Activated CD8-positive, alpha-beta memory T cell treated with anti-CD3 and anti-CD28 coated beads for 4 hours (primary cell): ENCODE results near the gene PRRC2B.
A peak's percentile ranks its signal among the peaks of the same experiment; 100 is the strongest.
"Not testable (repeated sequence)": the region's sequence is repeated elsewhere in the genome, so short reads cannot be mapped to it uniquely, and the experiment has no call there.

Experiments
- DNase-seq, 2 donors: peaks; one replicate each; pipeline ENCODE4 v3.0.0-alpha.2; 2020; ENCODE audit warnings: low read depth in 2 of 2

PRRC2B gene

DNA sequence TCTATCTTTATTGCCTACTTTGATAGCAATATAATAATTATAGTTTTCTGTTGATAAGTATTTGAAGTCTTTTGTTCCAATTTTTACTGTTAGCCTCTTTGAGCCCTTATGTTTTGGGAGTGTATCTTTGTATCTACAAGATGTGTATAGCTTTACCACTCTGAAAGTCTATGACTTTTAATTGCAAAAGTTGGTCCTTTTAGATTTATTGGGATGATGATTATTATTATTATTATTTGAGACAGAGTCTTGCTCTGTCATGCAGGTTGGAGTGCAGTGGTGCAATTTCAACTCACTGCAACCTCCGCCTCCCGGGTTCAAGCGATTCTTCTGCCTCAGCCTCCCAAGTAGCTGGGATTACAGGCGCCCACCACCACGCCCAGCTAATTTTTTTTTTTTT, 78.2 kb downstream of the PRRC2B start:
- DNase-seq = not testable (repeated sequence)

DNA sequence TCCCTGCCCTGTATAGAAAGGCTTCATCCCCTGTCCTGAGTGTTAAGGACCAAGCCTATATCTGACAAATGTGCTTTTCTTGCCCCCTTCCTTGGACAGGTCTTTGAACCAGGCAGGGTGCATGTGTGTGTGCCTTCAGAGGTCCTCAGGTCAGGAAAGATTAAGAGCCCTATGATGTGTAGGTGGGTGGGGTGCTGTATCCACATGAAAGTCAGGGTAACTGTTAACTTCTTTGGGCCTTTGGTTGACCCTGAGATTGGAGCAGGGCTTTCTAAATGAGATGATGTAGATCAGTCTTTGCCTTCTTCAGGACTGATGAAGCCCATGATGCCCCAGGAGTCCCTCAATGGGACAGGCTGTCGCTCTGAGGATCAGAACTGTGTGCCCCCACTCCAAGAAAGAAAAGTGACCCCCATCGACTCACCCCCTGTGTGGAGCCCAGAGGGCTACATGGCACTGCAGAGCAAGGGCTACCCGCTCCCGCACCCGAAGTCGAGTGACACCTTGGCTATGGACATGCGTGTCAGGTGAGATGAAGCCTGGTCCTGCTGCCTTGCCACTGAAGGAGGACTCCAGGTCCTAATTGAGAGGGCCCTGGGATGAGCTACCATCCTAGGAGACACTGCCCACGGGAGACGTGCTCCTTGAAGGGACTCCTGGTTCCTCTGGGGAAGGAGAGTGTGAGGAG, 79.5 kb downstream of the PRRC2B start:
- DNase-seq = no peak

DNA sequence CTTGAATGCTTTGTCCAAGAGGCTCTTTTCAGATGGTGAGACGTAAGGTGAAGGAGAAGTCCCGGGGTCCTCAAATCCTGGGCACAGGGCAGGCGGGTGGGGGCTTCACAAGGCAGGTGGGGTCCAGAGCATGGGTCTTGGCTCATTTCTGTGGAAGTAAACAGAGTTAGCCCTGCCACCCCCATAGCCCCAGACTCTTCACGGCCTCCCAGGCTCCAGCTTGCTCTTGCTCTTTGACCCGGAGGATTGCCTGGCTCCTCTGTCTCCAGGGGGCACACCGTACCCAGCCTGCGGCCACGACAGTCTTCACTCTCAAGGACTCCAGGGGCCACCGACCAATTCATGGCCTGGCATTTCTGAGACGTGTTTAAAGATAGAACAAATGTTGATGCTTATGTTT, 80.0 kb downstream of the PRRC2B start:
- no peak for DNase-seq

DNA sequence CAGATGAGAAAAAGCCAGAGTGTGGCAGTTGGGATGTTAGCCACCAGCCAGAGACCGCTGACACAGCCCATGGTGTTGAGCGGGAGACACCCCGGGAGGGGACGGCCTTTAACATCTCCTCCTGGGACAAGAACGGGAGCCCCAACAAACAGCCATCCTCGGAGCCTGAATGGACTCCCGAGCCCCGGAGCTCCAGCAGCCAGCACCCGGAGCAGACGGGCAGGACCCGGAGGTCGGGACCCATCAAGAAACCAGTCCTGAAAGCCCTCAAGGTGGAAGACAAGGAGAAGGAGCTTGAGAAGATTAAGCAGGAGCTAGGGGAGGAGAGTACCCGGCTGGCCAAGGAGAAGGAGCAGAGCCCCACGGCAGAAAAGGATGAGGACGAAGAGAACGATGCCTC, 80.8 kb downstream of the PRRC2B start:
- DNase-seq = no peak

DNA sequence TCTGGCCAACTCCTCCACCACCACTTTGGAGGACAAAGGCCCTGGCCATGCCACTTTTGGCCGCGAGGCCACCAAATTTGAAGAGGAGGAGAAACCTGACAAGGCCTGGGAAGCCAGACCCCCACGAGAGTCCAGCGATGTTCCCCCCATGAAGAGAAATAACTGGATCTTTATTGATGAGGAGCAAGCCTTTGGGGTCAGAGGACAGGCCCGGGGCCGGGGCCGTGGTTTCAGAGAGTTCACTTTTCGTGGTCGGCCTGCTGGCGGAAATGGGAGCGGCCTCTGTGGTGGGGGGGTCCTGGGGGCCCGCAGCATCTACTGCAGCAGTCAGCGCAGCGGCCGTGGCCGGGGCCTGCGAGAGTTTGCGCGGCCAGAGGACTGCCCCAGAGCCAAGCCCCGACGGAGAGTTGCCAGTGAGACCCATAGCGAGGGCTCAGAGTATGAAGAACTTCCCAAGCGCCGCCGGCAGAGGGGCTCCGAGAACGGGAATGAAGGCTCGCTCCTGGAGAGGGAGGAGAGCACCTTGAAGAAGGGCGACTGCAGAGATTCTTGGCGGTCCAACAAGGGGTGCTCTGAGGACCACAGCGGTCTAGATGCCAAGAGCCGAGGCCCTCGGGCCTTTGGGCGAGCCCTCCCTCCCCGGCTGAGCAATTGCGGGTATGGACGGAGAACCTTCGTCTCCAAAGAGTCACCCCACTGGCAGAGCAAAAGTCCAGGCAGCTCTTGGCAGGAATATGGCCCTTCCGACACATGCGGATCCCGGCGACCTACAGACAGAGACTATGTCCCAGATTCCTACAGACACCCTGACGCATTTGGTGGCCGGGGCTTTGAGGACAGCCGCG, 81.4 kb downstream of the PRRC2B start:
- no peak for DNase-seq

DNA sequence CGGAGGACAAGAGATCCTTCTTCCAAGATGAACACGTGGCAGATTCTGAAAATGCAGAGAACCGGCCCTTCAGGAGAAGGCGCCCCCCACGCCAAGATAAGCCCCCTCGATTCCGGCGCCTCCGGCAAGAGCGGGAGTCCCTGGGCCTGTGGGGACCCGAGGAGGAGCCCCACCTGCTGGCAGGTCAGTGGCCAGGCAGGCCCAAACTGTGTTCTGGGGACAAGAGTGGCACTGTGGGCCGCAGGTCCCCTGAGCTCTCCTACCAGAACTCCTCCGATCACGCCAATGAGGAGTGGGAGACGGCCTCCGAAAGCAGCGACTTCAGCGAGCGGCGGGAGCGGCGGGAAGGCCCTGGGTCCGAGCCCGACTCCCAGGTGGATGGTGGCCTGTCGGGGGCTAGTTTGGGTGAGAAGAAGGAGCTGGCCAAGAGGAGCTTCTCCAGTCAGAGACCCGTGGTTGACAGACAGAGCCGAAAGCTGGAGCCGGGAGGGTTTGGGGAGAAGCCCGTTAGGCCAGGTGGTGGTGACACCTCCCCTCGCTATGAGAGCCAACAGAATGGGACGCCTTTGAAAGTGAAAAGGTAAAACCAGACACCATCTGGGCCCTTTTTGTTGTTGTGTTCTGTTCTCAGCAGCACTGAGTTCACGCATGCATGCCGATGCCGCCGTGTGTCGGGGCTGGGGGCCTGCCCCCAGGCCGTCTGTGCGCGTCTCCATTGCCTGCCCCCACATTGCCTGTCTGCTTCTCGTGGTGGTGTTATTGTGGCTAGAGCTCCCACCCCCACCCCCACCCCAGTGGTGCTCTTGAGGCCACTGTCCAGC, 82.3 kb downstream of the PRRC2B start:
- no peak for DNase-seq

DNA sequence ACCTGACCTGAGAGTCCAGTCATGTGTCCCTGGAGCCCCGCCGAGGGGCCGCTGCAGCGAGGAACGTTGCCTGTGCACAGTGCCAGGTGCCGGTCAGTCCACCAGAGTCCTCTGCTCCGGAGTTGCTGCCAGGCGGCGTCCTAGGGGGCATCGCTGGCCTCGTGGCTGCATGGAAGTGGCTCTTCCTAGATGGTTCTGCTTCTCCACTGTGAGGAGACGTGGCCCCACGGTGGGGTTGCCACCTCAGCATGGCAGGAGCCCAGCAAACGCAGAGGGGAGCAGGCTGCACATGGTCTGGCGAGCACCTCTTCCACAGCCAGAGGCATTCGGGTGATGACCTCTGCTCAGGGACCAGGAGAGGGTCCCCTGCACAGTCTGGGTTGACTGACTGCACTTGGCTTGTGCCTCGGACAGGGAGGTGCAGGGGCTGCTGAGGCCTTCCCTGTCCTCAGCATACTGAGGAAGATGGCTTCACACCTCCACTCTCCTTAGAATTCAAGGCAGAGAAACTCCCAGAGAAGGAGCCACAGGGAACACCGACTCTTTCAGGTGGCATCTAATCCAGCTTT, 83.0 kb downstream of the PRRC2B start:
- DNase-seq = no peak

DNA sequence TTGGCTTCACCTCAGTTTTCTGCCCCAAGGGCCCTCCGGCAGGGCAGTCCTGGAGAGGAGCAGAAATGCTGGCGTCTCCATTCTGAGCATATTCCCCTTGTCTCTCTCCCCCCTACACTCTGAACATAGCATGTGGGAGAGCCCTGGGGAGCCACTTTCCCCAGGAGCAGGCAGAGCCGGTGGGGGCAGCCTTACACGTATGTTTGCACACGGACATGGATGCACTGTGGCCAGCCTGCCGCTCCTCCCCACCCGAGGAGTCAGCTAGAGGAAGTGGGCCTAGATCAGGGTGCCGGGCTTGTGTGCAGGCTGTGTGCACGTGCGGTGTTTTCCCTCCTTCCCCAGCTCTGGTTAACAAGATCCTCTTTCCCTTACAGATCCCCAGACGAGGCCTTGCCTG, 83.5 kb downstream of the PRRC2B start:
- DNase-seq = no peak

DNA sequence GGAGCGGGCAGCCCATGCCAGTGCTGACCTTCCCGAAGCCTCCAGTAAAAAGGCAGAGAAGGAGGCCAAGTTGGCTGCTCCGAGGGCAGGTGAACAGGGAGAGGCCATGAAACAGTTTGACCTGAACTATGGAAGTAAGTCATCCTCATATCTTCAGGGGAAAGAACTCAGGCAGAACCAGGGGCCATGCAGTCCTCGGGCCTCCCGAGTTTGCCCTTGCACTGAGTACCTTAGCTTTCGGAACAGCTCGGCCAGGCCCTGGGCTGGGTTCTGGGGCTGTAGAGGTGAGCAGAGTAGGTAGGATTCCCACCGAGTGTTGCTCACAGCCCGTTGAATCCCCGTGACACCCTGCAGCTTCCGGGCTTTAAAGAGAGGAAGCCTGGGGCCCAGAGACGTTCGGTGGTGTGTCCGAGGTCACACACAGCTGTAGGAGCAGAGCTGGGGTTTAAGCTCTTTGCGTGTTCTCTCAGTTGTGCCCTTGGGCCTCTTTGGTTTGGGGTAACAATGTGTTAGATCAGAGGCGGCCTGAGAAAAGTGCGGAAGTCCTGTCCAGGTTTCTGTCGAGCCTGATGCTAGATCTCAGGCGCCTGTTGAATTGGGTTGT, 84.0 kb downstream of the PRRC2B start:
- DNase-seq = no peak

DNA sequence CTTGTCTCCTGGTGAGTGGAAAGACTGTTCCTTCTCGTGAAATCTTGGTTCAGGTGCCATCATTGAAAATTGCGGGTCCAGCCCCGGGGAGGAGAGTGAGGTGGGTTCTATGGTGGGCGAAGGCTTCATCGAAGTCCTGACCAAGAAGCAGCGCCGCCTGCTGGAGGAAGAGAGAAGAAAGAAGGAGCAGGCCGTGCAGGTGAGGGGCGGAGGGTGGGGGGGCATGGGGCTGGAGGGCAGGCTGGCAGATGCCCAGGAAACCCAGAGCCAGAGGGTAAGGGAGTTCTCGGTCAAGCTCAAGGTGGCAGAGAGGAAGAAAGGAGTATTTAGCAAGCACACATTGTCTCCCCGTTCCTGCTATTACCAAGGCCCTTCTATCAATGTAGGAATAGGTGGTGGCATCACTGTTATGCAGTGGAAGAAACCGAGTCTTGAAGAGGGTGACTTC, 84.6 kb downstream of the PRRC2B start:
- DNase-seq = peak in 1 of 2 donors; percentile 20

DNA sequence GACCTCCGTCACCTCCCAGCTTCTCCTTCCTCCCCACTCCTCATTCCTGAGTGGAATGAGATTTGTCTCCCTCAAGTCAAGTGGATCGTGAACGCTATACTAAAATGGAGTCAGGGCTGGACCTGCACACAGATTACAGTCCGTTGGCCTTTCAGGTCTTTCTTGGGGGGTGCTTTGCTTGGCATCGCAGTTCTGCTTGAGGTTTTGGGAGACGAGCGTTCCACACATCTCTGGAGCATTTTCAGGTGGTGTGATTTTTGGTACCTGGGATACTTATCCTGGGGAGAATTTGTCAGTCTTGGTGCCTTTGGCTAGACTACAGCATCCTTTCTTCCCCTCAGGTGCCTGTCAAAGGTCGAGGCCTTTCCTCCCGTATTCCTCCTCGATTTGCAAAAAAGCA, 85.0 kb downstream of the PRRC2B start:
- DNase-seq = no peak

DNA sequence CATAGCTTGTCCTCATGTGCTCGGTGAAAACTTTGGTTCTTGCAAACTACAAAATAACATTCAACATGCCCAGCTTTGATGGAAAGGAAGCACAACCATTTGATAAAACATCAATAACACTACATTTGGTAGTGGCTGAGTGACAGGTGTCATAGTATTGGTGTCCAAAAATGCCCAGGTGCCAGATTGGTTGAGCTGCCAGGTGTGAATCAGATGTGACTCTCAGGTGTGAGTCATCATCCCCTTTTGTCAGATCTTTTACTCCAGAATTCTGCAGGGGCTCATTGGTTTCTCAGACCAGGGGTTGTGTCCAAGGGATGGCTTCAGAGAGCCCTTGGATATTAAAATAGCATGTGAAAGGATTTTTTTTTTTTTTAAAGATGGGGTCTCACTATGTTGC, 86.4 kb downstream of the PRRC2B start:
- DNase-seq = no peak

DNA sequence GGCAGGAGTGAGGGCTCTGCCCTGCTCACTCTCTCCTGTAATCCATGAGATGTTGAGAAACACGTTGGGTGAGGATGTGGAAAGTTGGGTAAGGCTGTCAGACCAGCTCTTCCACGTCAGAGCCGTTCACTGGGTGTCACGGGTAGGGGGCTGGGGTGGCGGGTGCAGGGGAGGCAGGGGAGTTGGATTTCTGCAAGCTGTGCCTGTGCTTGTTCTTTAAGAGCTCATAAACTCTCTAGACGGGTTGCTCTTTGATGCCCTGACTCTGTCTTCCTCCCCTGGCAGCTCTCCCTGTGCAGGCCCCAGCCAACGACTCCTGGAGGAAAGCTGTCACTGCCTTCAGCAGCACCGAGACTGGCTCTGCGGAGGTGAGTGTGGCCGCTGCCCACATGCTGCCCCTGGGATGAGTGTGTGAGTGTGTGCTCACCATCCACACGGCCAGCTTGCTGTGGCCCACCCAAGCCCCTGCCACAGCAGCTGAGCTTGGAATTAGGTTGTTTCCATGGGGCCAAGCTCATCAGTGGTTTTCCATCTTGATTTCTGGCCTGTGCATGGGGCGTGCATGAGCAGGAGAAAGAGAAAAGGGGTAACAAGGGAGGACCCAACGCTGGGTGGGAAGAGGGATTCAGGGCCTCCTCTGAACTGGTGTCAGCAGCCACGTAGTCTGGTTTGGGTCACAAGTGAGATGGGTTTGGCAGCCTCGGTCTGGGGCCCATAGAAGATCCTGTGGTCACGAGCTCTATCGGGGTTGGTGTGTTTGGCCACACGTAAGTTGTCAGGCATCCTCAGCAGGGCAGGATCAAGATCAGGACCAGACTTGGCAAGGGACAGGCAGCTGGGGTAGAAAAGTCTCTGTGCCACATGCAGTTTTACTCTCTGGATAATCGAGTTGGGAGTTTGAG, 87.8 kb downstream of the PRRC2B start:
- no peak for DNase-seq

DNA sequence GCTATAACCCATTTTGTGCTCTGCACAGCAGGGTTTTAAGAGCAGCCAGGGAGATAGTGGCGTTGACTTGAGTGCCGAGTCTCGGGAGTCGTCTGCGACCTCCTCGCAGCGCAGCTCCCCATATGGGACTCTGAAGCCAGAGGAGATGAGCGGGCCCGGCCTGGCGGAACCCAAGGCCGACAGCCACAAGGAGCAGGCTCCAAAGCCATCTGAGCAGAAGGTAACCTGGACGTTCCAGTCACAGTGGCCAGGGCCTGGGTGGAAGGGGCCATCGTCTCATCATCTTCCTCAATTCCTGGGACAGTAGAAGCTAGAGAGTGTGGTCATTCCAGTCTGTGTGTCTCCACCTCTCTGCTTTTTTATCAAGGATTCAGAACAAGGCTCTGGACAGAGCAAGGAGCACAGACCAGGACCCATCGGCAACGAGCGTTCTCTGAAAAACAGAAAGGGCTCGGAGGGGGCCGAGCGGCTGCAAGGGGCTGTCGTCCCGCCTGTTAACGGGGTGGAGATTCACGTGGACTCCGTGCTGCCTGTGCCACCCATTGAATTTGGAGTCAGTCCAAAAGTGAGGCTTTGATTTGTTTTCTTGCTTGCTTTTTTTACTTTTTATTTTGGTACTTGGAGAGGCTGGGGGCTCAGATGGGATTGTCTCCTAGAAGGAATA, 88.6 kb downstream of the PRRC2B start:
- no peak for DNase-seq

DNA sequence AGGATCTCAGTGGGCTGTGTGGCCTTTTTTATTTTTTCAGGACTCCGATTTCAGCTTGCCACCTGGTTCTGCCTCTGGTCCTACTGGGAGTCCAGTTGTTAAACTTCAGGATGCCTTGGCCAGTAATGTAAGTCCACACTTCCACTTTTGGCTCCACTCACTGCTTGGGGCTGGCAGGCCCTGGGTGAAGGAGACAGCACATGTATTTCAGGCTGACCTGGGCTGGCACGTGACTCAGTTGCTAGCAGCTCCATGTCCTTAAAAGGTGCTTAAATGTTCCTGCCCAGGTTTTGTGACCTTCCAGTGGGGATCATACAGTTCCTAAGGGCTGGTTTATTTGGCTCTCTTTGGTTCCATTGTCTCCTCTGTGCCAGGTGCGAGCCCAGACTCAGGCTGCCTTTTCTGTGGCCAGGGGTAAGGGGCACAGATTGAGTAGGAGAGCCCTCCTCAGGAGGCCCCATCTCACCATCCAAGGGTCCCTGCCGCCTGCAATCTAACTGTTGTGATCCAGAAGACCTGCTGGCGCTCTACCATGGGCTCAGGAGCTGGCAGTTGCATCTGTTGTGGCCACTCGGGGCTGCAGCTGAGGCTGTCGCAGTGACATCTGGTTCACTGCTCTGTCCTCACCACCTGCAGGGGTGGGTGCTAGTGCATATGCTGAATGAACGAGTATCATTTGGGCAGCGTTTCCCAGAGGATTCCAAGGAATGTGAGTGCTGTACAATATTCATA, 89.6 kb downstream of the PRRC2B start:
- DNase-seq = no peak

DNA sequence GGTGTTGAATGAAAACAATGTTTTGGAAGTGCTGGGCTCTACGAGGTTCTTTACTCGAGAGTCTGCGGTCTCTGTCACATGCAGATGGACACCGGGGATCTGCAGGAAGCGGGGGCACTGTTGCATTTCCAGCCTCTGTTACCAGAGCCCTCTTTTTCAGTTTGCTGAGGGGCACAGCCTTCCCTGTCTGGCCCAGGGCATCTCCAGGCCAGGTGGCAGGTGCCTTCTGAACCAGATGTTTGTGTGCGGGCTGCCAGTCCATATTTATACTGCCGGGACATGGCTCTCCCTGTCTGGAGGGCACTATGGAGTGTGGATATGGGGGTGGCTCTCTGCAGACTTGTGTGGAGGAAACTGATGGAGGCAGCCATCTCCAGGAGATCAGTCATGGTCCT, 90.2 kb downstream of the PRRC2B start:
- DNase-seq = no peak

DNA sequence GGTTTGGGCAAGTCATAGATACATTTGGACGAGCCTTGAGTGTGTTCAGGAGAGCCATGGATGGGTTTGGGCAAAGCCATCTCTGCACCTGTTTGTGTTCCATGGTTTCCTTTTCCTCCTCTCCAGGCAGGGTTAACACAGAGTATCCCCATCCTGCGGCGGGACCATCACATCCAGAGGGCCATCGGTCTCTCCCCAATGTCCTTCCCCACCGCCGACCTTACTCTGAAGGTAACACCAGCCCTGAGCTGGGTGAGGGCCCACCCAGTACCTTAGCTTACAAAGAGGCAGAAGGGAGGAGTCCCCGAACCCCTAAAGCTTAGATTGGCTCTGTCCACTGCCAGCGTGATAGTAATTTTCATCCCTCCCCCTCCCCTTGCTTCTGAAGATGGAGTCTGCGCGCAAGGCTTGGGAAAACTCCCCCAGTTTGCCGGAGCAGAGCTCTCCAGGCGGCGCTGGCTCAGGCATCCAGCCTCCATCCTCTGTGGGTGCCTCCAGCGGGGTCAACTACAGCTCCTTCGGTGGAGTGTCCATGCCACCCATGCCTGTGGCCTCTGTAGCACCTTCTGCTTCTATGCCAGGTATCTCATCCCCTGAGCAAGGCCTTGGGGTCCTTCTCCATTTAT, 90.8 kb downstream of the PRRC2B start:
- no peak for DNase-seq

DNA sequence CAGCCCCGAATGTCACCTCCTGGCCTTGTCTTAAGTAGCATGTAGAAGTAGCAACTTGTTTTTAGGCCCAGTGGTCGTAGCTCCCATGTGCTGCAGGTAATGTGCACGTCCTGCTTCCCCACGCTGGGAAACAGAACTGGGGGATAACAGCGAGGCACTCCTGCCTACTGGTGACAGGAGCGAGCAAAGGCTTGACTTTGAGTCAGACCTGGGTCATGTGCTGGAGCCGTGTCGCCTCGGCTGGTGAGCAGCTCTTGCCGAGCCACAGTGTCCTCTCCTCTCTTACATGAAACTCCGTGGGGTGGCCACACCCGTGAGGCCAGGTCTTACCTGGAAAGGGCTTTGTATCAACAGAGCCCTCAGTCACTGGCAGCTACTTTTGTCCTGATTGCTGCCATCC, 91.3 kb downstream of the PRRC2B start:
- DNase-seq = no peak
